KMS-11 (cell line): ENCODE results near the gene EPHA6.
"Not testable (repeated sequence)": the region's sequence is repeated elsewhere in the genome, so short reads cannot be mapped to it uniquely, and the experiment has no call there.

Experiments
- H2AFZ ChIP-seq: fragments of 200-600 bp; sonication (generic); 2 replicates; pipeline ENCODE4 v1.6.1; 2016; ENCODE audit warnings: antibody characterized with exemption, mixed run types, low read depth
- H3K27ac ChIP-seq: fragments of 200-600 bp; sonication (generic); 2 replicates; pipeline ENCODE4 v1.6.1; 2016; ENCODE audit warnings: mild to moderate bottlenecking, mixed run types
- H3K27me3 ChIP-seq: fragments of 200-600 bp; sonication (generic); 2 replicates; pipeline ENCODE4 v1.6.1; 2017; ENCODE audit warnings: mild to moderate bottlenecking, low read depth, mixed run types, moderate library complexity; ENCODE audit not compliant: insufficient read depth
- H3K36me3 ChIP-seq: fragments of 200-600 bp; sonication (generic); 2 replicates; pipeline ENCODE4 v1.6.1; 2017; ENCODE audit warnings: mild to moderate bottlenecking, mixed run types; ENCODE audit not compliant: insufficient read depth
- H3K4me1 ChIP-seq: fragments of 200-600 bp; sonication (generic); 2 replicates; pipeline ENCODE4 v1.6.1; 2016; ENCODE audit warnings: mild to moderate bottlenecking, low read depth, mixed run types; ENCODE audit not compliant: poor library complexity, severe bottlenecking
- H3K4me2 ChIP-seq: fragments of 200-600 bp; sonication (generic); 2 replicates; pipeline ENCODE4 v1.7.0; 2016; ENCODE audit warnings: mild to moderate bottlenecking, mixed run types
- H3K4me3 ChIP-seq: fragments of 200-600 bp; sonication (generic); IDR thresholded peaks from 2 replicates; pipeline ENCODE4 v1.6.1; 2017; ENCODE audit warnings: low read depth, low read length, mixed read lengths; ENCODE audit not compliant: insufficient read depth
- H3K79me2 ChIP-seq: fragments of 200-600 bp; sonication (generic); 2 replicates; pipeline ENCODE4 v1.6.1; 2016; ENCODE audit warnings: low read depth, mixed run types; ENCODE audit not compliant: insufficient read depth
- H3K9ac ChIP-seq: fragments of 200-600 bp; sonication (generic); 2 replicates; pipeline ENCODE4 v1.6.1; 2016; ENCODE audit warnings: mild to moderate bottlenecking, mixed run types
- H4K20me1 ChIP-seq: fragments of 200-600 bp; sonication (generic); 2 replicates; pipeline ENCODE4 v1.6.1; 2016; ENCODE audit warnings: mild to moderate bottlenecking, mixed run types; ENCODE audit not compliant: insufficient read depth
- TF ChIP-seq, protein P1 (sequence below): fragments of 200-600 bp; sonication (generic); conservative IDR thresholded peaks from 2 replicates; pipeline ENCODE4 v1.6.1; 2017; ENCODE audit warnings: low read depth, mild to moderate bottlenecking, antibody characterized with exemption, low read length, moderate library complexity, mixed read lengths

EPHA6 gene

DNA sequence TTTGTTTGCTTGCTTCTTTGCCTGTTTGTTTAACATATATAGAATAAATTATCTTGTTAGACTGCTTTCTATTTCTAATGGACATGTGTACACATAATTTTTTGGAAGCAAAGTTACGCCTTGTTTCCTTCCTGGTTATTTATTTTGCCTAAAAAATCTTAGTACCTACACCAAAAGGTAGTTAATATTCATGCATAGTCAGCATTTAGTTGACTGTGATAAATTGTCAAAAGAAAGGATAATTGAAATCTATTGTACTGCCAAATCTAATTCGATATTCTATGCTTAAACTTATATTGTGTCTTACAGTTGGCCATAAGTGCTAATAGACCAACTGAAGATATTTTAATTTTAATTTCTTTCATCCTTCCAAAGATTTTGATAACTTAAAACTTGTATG, 716.3 kb downstream of the EPHA6 start:
- Histone ChIP-seq H3K36me3 (no peaks in the 10 kb centered on the region), H3K27me3 (no peaks in the 10 kb centered on the region), H3K79me2 (no peaks in the 10 kb centered on the region), H3K9ac (no peak overlapping the region), H2AFZ (no peak overlapping the region), H4K20me1 (no peaks in the 10 kb centered on the region), H3K4me1 (no peaks in the 10 kb centered on the region), H3K4me3 (no peak overlapping the region), H3K4me2 (no peak overlapping the region), H3K27ac (no peak overlapping the region)
- TF ChIP-seq, protein P1, sequence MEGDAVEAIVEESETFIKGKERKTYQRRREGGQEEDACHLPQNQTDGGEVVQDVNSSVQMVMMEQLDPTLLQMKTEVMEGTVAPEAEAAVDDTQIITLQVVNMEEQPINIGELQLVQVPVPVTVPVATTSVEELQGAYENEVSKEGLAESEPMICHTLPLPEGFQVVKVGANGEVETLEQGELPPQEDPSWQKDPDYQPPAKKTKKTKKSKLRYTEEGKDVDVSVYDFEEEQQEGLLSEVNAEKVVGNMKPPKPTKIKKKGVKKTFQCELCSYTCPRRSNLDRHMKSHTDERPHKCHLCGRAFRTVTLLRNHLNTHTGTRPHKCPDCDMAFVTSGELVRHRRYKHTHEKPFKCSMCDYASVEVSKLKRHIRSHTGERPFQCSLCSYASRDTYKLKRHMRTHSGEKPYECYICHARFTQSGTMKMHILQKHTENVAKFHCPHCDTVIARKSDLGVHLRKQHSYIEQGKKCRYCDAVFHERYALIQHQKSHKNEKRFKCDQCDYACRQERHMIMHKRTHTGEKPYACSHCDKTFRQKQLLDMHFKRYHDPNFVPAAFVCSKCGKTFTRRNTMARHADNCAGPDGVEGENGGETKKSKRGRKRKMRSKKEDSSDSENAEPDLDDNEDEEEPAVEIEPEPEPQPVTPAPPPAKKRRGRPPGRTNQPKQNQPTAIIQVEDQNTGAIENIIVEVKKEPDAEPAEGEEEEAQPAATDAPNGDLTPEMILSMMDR: no peak

DNA sequence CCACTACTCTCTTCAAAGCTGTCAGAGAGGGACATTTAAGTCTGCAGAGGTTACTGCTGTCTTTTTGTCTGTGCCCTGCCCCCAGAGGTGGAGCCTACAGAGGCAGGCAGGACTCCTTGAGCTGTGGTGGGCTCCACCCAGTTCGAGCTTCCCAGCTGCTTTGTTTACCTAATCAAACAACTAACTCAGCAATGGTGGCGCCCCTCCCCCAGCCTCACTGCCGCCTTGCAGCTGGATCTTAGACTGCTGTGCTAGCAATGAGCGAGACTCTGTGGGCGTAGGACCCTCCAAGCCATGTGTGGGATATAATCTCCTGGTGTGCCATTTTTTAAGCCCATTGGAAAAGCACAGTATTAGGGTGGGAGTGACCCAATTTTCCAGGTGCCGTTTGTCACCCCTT, 733.2 kb downstream of the EPHA6 start:
- H3K4me3 ChIP-seq, H3K4me1 ChIP-seq, H3K4me2 ChIP-seq, H2AFZ ChIP-seq, H3K27me3 ChIP-seq, H3K36me3 ChIP-seq, H4K20me1 ChIP-seq, H3K9ac ChIP-seq, H3K27ac ChIP-seq, H3K79me2 ChIP-seq: not testable (repeated sequence)

DNA sequence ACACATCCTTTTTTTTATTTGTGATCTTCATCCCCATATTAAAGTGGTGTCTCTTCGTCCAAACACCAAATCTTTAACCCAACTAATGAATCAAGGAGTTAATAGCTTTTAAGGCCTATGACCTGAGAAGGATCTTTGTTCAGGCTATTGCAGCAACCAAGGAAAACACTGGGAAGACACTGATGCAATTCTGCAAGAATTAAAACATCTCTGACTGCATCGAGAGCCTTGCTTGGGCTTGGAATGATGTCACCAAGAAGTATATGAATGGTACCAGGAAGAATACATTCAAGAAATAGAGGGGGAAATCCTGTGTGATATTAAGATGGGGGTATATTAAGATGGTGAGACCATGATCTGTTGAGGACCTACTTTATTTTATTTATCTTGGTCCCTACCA, 736.0 kb downstream of the EPHA6 start:
- no peaks in the 10 kb centered on the region for H3K4me1 ChIP-seq
- H3K79me2 ChIP-seq: no peaks in the 10 kb centered on the region
- H3K36me3 ChIP-seq: no peaks in the 10 kb centered on the region
- H4K20me1 ChIP-seq: no peaks in the 10 kb centered on the region
- no peak overlapping the region for H3K9ac ChIP-seq
- H3K27ac ChIP-seq: no peak overlapping the region
- TF ChIP-seq, protein P1: no peak
- H2AFZ ChIP-seq: no peak overlapping the region
- H3K4me3 ChIP-seq: no peak overlapping the region
- no peak overlapping the region for H3K4me2 ChIP-seq
- no peaks in the 10 kb centered on the region for H3K27me3 ChIP-seq

DNA sequence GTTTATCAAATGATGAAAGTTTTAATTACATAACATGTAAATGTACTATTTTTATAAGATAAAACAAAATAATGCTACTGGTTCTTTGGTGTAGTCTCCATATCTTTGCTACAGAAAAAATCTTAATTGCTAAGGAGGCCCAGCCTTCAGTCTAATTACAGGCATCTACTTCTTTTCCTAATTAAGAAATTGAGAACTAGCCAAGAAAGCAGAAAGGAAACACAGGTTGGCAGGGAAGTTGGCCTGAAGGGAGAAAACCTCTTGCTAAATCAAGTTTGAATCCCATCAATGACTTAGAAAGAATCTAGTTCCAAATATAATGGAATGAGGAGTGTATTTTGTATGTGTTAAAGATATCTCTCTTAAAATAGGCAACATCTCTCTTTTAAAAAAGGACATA, 737.8 kb downstream of the EPHA6 start:
- no peak overlapping the region for H2AFZ ChIP-seq
- no peaks in the 10 kb centered on the region for H3K4me1 ChIP-seq
- H4K20me1 ChIP-seq: no peaks in the 10 kb centered on the region
- H3K79me2 ChIP-seq: no peaks in the 10 kb centered on the region
- no peaks in the 10 kb centered on the region for H3K36me3 ChIP-seq
- no peak overlapping the region for H3K27ac ChIP-seq
- no peaks in the 10 kb centered on the region for H3K27me3 ChIP-seq
- H3K9ac ChIP-seq: no peak overlapping the region
- no peak overlapping the region for H3K4me3 ChIP-seq
- TF ChIP-seq, protein P1: no peak
- no peak overlapping the region for H3K4me2 ChIP-seq

DNA sequence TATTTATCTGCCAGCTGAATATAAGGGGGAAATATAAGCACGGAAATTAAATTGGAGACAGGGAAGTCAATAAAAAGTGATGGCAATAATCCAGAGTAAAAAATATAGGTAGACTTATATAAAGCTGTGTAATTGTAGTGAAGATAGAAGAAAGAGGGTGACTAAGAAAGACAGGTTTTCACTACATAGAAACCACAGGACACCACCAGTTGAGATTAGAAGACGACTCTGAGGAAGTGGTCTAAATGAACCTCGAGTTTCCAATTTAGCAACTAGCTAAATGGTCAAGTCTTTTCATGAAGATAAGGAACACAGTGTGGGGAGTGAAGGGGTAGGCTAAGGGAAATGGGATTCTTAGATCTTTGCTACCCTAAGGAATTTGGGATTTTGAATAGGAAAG, 761.3 kb downstream of the EPHA6 start:
- no peaks in the 10 kb centered on the region for H3K4me1 ChIP-seq
- no peaks in the 10 kb centered on the region for H3K36me3 ChIP-seq
- TF ChIP-seq, protein P1: no peak
- no peak overlapping the region for H3K9ac ChIP-seq
- H2AFZ ChIP-seq: no peak overlapping the region
- H4K20me1 ChIP-seq: no peaks in the 10 kb centered on the region
- H3K27me3 ChIP-seq: no peaks in the 10 kb centered on the region
- H3K79me2 ChIP-seq: no peaks in the 10 kb centered on the region
- no peak overlapping the region for H3K4me2 ChIP-seq
- no peak overlapping the region for H3K27ac ChIP-seq
- no peak overlapping the region for H3K4me3 ChIP-seq
